Lung (tissue), 12 donors: Measurements from ENCODE around the gene PTER. TPM values are rescaled to one million over a fixed set of nuclear protein-coding genes. Genes with fewer than 3 reads are reported as not detected.

ENCODE experiments used
- ATAC-seq: fragments of 200-7000 bp; cut with Tn5 transposase; one replicate; pipeline ENCODE4 v1.9.1; 2020; ENCODE audit warnings: moderate number of reproducible peaks; ENCODE audit not compliant: insufficient read depth, low FRiP score
- DNase-seq, 3 donors: peaks; one replicate each; pipeline ENCODE4 v3.0.0-alpha.2; 2013 to 2017
- H3K27ac ChIP-seq, 2 donors: one replicate each; pipeline ENCODE4 v1.5.1; 2013; ENCODE audit warnings: mild to moderate bottlenecking in 2 of 2, moderate library complexity in 2 of 2, control low read depth in 1 of 2, inconsistent platforms in 1 of 2, low read depth in 1 of 2, low read length in 1 of 2
- H3K27me3 ChIP-seq, 3 donors: one replicate each; pipeline ENCODE4 v1.5.1; 2013; ENCODE audit warnings: low read length in 2 of 3; ENCODE audit not compliant: control insufficient read depth in 3 of 3, insufficient read depth in 3 of 3
- H3K36me3 ChIP-seq, 4 donors: one replicate each; pipeline ENCODE4 v1.5.1; 2013; ENCODE audit warnings: low read length in 4 of 4, mild to moderate bottlenecking in 1 of 4, moderate library complexity in 1 of 4; ENCODE audit not compliant: control insufficient read depth in 4 of 4, insufficient read depth in 4 of 4
- H3K4me1 ChIP-seq, 5 donors: one replicate each; pipeline ENCODE4 v1.5.1; 2013; ENCODE audit warnings: low read length in 5 of 5, mild to moderate bottlenecking in 2 of 5, moderate library complexity in 1 of 5; ENCODE audit not compliant: control insufficient read depth in 5 of 5, insufficient read depth in 5 of 5
- H3K4me3 ChIP-seq: one replicate; pipeline ENCODE4 v1.5.1; 2013; ENCODE audit warnings: mild to moderate bottlenecking, control low read depth, moderate library complexity
- H3K9ac ChIP-seq, 2 donors: one replicate each; pipeline ENCODE4 v1.5.1; 2013; ENCODE audit warnings: low read length in 2 of 2, control low read depth in 1 of 2; ENCODE audit not compliant: insufficient read depth in 1 of 2
- H3K9me3 ChIP-seq, 4 donors: one replicate each; pipeline ENCODE4 v1.5.1; 2013; ENCODE audit warnings: low read length in 3 of 4, mild to moderate bottlenecking in 1 of 4, moderate library complexity in 1 of 4; ENCODE audit not compliant: control insufficient read depth in 4 of 4, insufficient read depth in 3 of 4
- CTCF ChIP-seq: IDR thresholded peaks from 2 replicates; pipeline ENCODE4 v1.5.1; 2012; ENCODE audit warnings: mild to moderate bottlenecking; ENCODE audit errors: control extremely low read depth, extremely low read depth
- WGBS, 2 donors: extraction: QIAGEN DNeasy Blood & Tissue Kit; methylation state at CpG; one replicate each; pipeline ENCODE4 v1.1.7; 2013; 5-methylcytosine and 5-hydroxymethylcytosine counted together
- polyA plus RNA-seq, 2 donors: library from polyadenylated mRNA; stranded (reverse); fragments of 200-250 nt; gene quantifications; one replicate each; pipeline ENCODE4 v1.2.1, GENCODE V29; 2013
- total RNA-seq, 2 donors: library from RNA; depleted of rRNA in 1 of 2; stranded (reverse); fragments of >200 nt in 1 of 2; gene quantifications; one replicate each; pipeline ENCODE4 v1.2.1, GENCODE V29; 2014 to 2021
- donor health status: control.
- donor health status: control.
- donor health status: Bipolar disorder and iron deficiency.
- donor health status: healthy.
- donor health status: DM: yes; HTN: yes; CAD: no.

Gene PTER
- total and polyA plus RNA-seq, 4 donors = 4.9 to 13.3 (median 10.3) TPM

DNA sequence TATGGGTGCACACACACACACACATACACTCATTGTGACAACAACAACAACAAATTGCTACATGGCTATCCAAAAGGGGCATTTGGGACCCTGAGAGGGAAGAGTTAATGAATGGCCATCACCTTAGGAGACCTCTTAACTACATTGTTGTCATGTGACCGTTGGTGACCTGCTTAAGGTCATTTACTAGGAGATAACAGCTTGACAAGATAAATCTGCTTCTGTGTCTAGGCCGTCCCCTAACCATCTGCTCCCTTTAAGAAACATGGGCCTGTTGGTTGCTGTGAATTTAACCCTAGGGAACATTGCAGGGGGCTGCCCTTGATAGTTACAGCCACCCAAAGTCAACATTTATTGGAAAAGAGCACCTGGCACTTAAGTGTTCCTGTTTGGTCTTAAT, 55.1 kb downstream of the PTER start:
- H3K9ac ChIP-seq = no peak overlapping the region
- H3K4me3 ChIP-seq = no peak overlapping the region
- no peak overlapping the region for H3K27ac ChIP-seq
- H3K36me3 ChIP-seq = peaks cover 0 to 6% (median 2%) of the 10 kb centered on the region in 4 donors
- no peaks in the 10 kb centered on the region for H3K27me3 ChIP-seq
- peaks cover 0 to 4% (median 0%) of the 10 kb centered on the region in 5 donors for H3K4me1 ChIP-seq
- no peak for DNase-seq
- no peak for ATAC-seq
- no peaks in the 10 kb centered on the region for H3K9me3 ChIP-seq
- WGBS, 2 donors = 68 to 84% methylated on average over 2 of the region's 2 CpGs
- TF ChIP-seq CTCF = no peak

DNA sequence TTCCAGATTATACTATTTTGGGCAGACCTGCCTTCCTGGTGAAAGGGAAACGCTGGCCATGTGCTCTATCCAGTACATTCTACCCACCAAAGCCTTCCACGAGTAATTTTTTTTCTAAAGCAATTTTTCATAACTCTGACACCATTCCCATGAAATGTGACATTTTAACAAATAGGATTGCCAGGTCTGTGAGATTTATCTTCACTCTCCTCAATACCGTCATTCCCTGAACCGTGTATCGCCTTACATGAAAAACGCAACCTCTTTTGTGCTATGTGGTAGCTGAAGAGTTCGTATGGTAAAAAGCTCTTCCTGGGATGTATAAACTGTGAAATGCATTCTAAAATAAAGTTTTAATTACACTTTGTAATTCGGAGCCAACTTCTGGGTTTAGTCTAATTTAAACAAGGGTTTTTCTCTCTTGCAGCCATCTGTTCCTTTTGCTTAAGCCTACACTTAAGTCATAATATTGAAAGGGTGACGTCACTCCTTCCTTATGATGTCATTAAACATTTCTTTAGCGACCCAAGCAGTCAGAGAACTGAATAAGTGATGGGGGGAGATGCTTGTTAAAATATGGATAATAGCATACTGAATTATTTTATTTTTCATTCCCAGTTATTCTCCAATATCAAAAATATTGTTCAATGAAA, 57.2 kb downstream of the PTER start:
- no peak for ATAC-seq
- 86 to 88% methylated on average over 10 of the region's 10 CpGs for WGBS, 2 donors

DNA sequence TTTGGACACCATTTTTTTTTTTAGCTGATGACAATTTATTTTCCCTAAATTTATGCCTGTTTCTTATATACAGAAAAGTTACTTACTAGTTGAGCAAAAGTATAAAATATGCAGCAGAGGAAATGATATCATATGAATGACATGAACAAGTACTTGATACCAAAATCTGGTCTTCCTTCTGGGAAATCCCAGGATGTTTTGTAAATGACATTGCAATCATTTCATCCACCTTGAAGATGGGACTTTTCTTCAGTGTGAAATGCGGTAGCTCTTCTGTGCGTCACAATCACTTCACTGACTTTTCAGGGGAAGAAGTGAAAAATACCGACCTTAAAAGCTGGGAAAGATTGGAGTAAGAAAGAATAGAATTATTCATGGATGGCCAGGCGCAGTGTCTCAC, 61.1 kb downstream of the PTER start:
- Histone ChIP-seq H3K27ac (no peak overlapping the region), H3K4me1 (no peaks in the 10 kb centered on the region), H3K36me3 (no peaks in the 10 kb centered on the region), H3K4me3 (no peak overlapping the region), H3K27me3 (no peaks in the 10 kb centered on the region), H3K9me3 (no peaks in the 10 kb centered on the region), H3K9ac (no peak overlapping the region)
- DNase-seq (no peak), ATAC-seq (no peak)
- WGBS, 2 donors = 94 to 95% methylated on average over 4 of the region's 4 CpGs
- TF ChIP-seq CTCF = no peak

More for the DNA sequence above, 57.2 kb downstream of the PTER start:
- no peak for TF ChIP-seq CTCF
- no peaks in the 10 kb centered on the region for H3K9me3 ChIP-seq
- no peak overlapping the region for H3K27ac ChIP-seq
- H3K36me3 ChIP-seq = no peaks in the 10 kb centered on the region
- no peak overlapping the region for H3K9ac ChIP-seq
- no peak overlapping the region for H3K4me3 ChIP-seq
- DNase-seq = no peak
- H3K27me3 ChIP-seq = no peaks in the 10 kb centered on the region
- peaks cover 0 to 4% (median 0%) of the 10 kb centered on the region in 5 donors for H3K4me1 ChIP-seq

DNA sequence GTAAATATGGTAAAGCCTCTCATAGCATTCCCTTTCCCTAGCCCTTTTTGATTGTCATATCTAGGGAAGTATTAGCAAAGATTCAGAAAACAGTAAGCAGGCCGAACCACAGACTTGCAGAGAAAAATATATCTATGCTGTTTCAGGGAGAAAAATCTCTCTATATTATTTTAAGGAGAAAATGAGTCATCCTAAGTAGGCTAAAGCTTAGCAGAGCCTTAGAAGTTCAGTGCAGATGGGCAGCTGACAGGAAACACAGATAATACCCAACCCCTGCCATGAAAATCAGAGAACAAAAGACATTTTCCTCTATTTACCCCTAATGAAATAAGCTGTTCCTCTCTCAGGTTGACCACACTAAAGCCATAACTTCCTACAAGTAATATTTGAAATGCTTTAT, 68.4 kb downstream of the PTER start:
- ATAC-seq (no peak), DNase-seq (no peak)
- no peak for TF ChIP-seq CTCF
- WGBS, 2 donors = 88 to 92% methylated on average over 1 of the region's 1 CpG
- Histone ChIP-seq H3K4me1 (no peaks in the 10 kb centered on the region), H3K27ac (no peak overlapping the region), H3K4me3 (no peak overlapping the region), H3K36me3 (peaks cover 0 to 3% (median 2%) of the 10 kb centered on the region in 4 donors), H3K9ac (no peak overlapping the region), H3K9me3 (no peaks in the 10 kb centered on the region), H3K27me3 (no peaks in the 10 kb centered on the region)
